ENCODE measurements around the gene WDR91. TPM values are rescaled to one million over a fixed set of nuclear protein-coding genes. Genes with fewer than 3 reads are reported as not detected.

Gene WDR91
- total RNA-seq (10 to 100 TPM; 38.9 to 39.0 TPM), polyA plus RNA-seq (1 to 10 TPM; 3.3 to 7.2 (median 5.9) TPM), total RNA-seq (46.0 to 104 (median 72.0) reads per million in 6 experiments)

DNA sequence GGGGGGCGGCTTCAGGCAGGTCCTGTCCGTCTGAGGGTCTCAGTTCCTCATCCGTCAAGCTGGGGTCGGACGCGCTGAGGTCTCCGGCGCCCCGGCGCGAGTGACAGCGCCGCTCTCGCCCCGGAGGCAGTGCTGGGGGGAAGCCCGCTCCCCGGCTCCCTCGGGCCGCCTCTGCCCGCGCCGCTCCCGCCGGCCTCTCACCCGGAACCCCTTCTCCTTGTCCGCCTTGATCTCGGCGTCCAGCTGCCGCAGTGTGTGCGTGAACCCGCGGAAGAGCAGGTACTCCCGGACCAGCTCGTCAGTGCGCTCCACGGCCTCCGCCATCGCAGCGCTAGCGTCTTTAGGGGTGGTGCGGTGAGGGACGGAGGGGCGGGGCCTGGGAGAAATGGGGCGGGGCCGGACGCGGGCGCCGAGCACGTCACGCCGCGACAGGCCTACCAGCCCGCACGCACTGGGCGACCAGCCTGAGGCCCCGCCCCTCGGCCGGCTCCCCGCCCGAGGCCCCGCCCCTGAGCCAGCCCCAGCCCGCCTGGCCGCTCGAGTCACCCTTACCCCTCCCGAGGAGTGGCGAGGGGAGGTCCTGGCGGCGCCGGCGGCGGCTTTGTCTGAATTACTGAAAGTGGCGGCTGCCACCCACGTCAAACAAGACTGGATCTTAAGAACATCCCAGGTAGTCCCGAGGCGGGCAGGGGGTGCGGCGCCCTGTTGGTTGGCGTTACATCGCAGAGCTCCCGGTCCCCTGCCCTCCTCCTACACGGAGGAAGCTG lies at the start of gene WDR91:
TSS of gene WDR91 (minus strand) at position 348 of the 767 bp plus-strand sequence. CDS start at position 324, 24 bp downstream.
- no peaks in the 10 kb centered on the region for H3K9me3 Mint-ChIP-seq
- peak; percentile 87 to 92 for ATAC-seq
- peak within 1 kb of the TSS; percentile 93 to 100 (median 98) for H3K27ac Mint-ChIP-seq
- H3K4me3 Mint-ChIP-seq: peak within 1 kb of the TSS; percentile 92 to 99 (median 96)
- H3K27me3 Mint-ChIP-seq: no peaks in the 10 kb centered on the region
- peaks cover 15 to 47% (median 38%) of the 10 kb centered on the region in 4 donors for H3K4me1 Mint-ChIP-seq
- DNase-seq: peak; percentile 85 to 100 (median 94)
- H3K36me3 Mint-ChIP-seq: peaks cover 0 to 8% (median under 1%) of the 10 kb centered on the region in 3 donors
- POLR2A ChIA-PET: interaction anchor here (1.1 to 3.3 kb wide), 9 partner anchors 17 to 565 kb away, joined by 3 to 16 read pairs (median 4); partner anchors contain the start of genes AGBL3, BPGM, CYREN and TMEM140

DNA sequence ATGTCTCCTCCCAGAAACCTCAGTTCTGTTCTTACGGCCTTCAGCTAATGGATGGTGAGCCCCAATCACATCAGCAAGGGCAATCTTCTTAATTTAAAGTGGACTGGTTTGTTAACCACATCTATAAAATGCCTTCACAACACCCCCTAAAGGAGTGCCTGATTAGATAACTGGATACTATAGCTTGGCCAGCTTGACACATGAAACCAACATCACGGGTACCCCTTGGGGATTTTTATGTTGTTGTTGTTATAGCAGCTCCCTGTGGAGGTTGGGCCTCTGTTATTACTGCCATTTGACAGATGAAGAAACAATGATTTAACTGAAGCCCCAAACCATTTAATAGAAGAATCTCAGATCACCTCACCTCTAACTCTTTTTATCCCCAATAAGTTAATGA lies 49.1 kb upstream of the WDR91 start:
- Mint-ChIP-seq H3K4me3 (no peak overlapping the region), H3K27ac (no peak overlapping the region), H3K36me3 (peaks cover 0 to 15% (median 7%) of the 10 kb centered on the region in 3 donors), H3K9me3 (peaks cover 6 to 22% (median 11%) of the 10 kb centered on the region in 9 donors), H3K27me3 (peaks cover 0 to 5% (median 0%) of the 10 kb centered on the region in 5 donors), H3K4me1 (no peaks in the 10 kb centered on the region)
- no peak for DNase-seq
- POLR2A ChIA-PET: no interaction called here
- no peak for ATAC-seq

DNA sequence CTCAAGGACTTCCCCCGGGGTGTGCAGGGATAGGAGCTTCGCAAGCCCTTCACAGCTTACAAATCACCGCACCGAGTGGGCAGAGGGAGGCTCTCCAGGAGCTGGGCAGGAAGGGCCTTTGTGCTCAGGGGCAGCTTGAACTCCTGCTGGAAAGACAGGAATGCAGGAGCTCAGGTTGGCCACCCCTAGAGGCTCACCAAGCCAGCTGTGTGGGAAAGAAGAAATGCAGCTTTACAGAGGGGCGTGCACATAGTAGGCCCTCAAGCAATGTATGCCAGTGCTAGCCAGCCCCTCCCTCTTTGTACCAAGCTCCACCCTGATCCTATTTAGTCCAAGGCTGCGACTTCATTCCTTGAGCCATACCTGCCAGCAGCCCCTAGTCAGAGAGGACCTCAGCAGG lies 48.4 kb upstream of the WDR91 start:
- Mint-ChIP-seq H3K4me1 (peaks cover 0 to 4% (median 0%) of the 10 kb centered on the region in 4 donors), H3K4me3 (no peak overlapping the region), H3K27me3 (peaks cover 0 to 5% (median 0%) of the 10 kb centered on the region in 5 donors), H3K9me3 (peaks cover 3 to 16% (median 5%) of the 10 kb centered on the region in 9 donors), H3K36me3 (peaks cover 0 to 10% (median 6%) of the 10 kb centered on the region in 3 donors), H3K27ac (no peak overlapping the region)
- ATAC-seq (no peak), DNase-seq (no peak)
- POLR2A ChIA-PET: no interaction called here

DNA sequence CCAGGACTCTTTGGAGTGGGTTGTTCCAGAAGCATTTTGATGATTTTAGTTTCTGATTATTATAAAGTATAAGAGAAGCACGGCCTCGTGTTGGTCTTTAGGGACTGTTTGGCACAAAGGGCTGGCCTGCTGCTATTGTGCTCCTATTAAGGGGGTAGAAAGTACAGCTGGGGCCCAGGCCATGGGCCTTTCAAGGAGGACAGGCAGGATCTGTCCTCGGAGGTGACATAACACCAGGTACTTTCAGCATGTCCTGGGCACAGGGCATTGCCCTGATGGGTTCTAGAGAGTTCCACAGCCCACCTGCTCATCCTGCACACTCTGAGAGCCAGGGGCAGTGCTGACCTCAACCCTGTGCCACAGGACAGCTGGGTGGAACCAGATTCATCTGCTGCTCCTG lies 47.3 kb upstream of the WDR91 start:
- no peak overlapping the region for H3K4me3 Mint-ChIP-seq
- ATAC-seq: no peak
- no peak for DNase-seq
- H3K27me3 Mint-ChIP-seq: peaks cover 0 to 5% (median 0%) of the 10 kb centered on the region in 5 donors
- peaks cover 0 to 10% (median 3%) of the 10 kb centered on the region in 9 donors for H3K9me3 Mint-ChIP-seq
- peaks cover 0 to 6% (median 3%) of the 10 kb centered on the region in 3 donors for H3K36me3 Mint-ChIP-seq
- H3K4me1 Mint-ChIP-seq: peaks cover 0 to 11% (median 0%) of the 10 kb centered on the region in 4 donors
- H3K27ac Mint-ChIP-seq: no peak overlapping the region
- POLR2A ChIA-PET: no interaction called here

DNA sequence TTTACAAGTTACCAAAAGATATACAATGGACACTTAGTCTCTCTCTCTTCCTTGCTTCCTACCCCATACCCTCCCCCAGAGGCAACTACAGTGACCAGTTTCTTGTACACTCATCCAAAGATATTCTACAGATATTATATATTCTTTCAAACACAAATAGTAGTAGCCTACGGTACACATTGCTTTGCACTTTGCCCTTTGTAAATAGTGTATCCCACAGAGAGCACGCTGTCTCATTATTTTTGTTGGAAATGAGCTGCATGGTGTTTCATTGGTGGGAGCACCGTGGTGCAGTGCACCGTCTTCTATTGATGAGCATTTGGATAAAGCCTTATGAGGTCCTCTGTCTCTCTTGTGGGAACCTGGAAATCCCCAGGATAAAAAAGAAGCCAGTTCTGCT lies 46.5 kb upstream of the WDR91 start:
- Mint-ChIP-seq H3K27ac (no peak overlapping the region), H3K4me3 (no peak overlapping the region), H3K4me1 (peaks cover 0 to 11% (median 0%) of the 10 kb centered on the region in 4 donors), H3K36me3 (peaks cover 0 to 4% (median 2%) of the 10 kb centered on the region in 3 donors), H3K27me3 (peaks cover 0 to 4% (median 0%) of the 10 kb centered on the region in 5 donors), H3K9me3 (peaks cover 0 to 8% (median 2%) of the 10 kb centered on the region in 9 donors)
- ATAC-seq (no peak), DNase-seq (no peak)
- POLR2A ChIA-PET: no interaction called here

DNA sequence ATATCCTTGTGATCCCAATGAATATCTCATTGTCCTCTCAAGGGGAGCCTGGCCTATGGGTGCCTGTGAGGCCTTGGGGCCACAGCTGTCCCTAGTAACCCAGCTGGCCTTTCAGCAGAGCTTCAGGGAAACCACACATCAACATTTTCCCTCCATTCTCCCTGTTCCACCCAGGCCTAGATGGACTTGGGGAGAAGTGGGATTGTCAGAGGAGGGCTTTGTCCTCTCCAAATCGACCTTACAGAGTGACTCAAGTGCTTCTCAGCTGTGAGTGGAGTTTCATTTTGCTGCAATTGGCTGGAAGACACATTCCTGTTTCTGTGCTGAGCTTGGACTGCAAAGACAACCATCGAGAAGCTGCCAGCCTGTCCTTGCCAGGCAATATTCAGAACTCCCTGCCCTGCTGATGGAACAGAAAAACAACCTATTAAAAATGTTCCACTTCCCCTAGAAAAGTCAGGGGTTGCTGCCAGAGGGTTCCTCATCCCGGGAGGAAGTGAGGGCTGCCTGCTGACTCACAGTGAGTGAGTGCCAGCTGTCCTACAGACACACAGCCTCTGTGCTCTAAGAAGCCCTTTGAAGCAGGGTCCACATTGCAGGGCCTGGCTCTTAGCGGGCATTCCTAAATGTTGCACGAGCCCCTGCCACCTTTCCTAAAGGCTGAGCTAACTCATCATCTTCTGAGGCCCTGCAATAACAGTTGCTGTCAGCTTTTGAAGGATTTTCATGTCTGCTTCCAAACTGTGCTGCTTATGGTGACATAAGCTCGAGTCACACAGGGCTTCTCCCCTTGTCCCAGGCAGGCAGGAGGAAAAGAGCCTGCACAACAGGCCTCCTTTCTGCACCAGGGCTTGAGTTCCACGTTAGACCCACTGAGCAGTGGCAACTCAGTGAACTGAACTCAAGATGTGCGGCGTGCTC lies 42.8 kb upstream of the WDR91 start:
- Mint-ChIP-seq H3K27me3 (peaks cover 0 to 3% (median 0%) of the 10 kb centered on the region in 5 donors), H3K27ac (peak overlapping the region in 1 of 10 donors; percentile 27), H3K36me3 (no peaks in the 10 kb centered on the region), H3K4me1 (peaks cover 0 to 13% (median 1%) of the 10 kb centered on the region in 4 donors), H3K9me3 (no peaks in the 10 kb centered on the region), H3K4me3 (no peak overlapping the region)
- DNase-seq (peak in 1 of 10 donors; percentile 9), ATAC-seq (no peak)
- POLR2A ChIA-PET: interaction anchor here (0.7 kb wide), 1 partner anchor 18 kb away, joined by 3 read pairs; no protein-coding TSS in a partner anchor

DNA sequence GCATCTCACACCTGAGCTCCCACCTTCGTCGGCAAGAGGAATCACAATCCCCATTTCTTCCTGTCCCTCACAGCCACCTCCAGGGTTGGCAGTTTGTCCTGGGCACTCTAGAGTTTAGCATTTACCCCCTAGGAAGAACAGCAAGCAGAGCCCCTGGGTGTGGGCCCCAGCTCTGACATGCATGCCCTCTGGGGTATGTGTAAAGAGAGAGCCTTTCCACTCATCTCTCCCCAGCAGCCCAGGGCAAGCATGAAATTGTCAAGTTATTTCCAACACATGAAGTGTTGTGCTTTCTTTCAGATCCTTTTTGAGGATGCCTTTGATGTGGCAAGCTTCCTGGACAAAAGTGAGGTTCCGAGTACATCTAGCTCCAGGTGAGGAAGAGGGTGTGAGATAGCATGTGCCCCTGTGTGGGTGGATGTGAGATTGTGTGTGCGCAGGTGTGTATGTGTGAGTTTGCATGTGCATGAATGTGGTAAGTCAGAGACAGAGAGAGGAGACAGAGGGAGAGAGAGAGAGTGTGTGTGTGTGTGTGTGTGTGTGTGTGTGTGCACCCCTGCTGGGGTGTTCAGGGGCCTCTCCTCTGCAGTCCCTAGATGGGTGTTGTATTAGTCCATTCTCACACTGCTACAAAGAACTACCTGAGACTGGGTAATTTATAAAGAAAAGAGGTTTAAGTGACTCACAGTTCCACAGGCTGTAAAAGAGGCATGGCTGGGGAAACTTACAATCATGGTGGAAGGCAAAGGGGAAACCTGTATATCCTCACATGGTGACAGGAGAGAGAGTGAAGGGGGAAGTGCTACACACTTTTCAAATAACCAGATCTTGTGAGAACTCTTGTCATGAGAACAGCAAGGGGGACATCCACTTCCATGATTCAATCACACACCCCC lies 40.4 kb upstream of the WDR91 start:
- H3K36me3 Mint-ChIP-seq: no peaks in the 10 kb centered on the region
- ATAC-seq: no peak
- H3K9me3 Mint-ChIP-seq: no peaks in the 10 kb centered on the region
- peaks cover 0 to 13% (median 1%) of the 10 kb centered on the region in 4 donors for H3K4me1 Mint-ChIP-seq
- DNase-seq: no peak
- H3K27me3 Mint-ChIP-seq: peaks cover 0 to 2% (median 0%) of the 10 kb centered on the region in 5 donors
- H3K27ac Mint-ChIP-seq: no peak overlapping the region
- H3K4me3 Mint-ChIP-seq: no peak overlapping the region
- POLR2A ChIA-PET: interaction anchor here (0.6 kb wide), 1 partner anchor 352 kb away, joined by 3 read pairs; no protein-coding TSS in a partner anchor

DNA sequence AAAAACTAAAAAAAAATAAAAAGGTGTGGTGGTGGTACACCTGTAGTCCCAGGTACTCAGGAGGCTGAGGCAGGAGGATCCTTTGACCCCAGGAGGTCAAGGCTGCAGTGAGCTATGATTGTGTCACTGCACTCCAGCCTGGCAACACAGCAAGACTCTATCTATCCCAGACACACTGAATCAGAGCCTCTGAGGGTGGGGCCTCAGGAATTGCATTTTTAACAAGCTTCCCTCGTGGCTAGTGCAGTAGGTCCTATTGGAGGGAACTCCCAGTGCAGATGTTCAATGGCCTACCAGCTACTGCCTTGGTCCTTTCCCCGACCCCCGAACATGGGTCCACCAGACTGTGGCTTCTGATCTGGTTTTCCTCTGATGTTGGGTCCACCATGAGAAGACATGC lies 37.2 kb upstream of the WDR91 start:
- DNase-seq: no peak
- Mint-ChIP-seq H3K4me3 (no peak overlapping the region), H3K9me3 (no peaks in the 10 kb centered on the region), H3K27me3 (peaks cover 3 to 9% (median 3%) of the 10 kb centered on the region in 5 donors), H3K36me3 (no peaks in the 10 kb centered on the region), H3K4me1 (peaks cover 0 to 2% (median 1%) of the 10 kb centered on the region in 4 donors), H3K27ac (peak overlapping the region in 1 of 10 donors; percentile 18)
- no peak for ATAC-seq
- POLR2A ChIA-PET: no interaction called here

DNA sequence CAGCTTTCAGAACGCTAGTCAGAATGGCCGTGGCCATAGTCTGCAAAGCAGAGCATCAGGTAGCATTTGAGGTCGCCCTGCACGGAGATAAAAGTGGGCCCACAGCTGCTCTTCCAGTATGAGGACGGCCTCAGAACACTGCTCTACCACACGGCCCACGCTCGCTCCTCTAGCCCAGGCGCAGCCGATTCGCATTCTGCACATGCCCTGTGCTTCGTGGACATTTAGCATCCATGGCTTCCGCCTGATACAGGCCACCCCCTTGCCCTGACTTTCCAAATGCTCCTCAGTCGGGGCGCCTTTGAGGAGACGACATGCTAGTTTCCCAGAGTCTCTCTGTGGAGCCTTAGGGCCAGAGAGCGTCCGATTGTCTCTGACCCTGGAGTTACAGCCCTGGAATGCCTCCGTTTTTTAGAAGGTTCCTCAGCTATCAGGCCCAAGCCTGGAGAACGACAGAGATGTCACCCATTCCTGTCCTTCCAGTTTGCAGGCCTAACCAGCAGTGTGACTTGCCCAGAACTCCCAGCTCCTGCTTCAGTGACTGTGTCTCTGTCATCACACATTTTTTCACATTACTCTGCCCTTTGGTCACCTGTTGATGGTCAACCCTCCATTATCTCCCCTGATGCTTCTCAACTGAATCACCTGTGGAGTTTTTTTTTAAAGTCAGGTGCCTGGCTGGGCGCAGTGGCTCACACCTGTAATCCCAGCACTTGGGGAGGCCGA lies 36.6 kb upstream of the WDR91 start:
- H3K9me3 Mint-ChIP-seq: no peaks in the 10 kb centered on the region
- DNase-seq: no peak
- POLR2A ChIA-PET: no interaction called here
- peaks cover 0 to 2% (median 1%) of the 10 kb centered on the region in 4 donors for H3K4me1 Mint-ChIP-seq
- H3K4me3 Mint-ChIP-seq: no peak overlapping the region
- H3K36me3 Mint-ChIP-seq: no peaks in the 10 kb centered on the region
- no peak overlapping the region for H3K27ac Mint-ChIP-seq
- H3K27me3 Mint-ChIP-seq: peaks cover 3 to 9% (median 3%) of the 10 kb centered on the region in 5 donors
- ATAC-seq: no peak

DNA sequence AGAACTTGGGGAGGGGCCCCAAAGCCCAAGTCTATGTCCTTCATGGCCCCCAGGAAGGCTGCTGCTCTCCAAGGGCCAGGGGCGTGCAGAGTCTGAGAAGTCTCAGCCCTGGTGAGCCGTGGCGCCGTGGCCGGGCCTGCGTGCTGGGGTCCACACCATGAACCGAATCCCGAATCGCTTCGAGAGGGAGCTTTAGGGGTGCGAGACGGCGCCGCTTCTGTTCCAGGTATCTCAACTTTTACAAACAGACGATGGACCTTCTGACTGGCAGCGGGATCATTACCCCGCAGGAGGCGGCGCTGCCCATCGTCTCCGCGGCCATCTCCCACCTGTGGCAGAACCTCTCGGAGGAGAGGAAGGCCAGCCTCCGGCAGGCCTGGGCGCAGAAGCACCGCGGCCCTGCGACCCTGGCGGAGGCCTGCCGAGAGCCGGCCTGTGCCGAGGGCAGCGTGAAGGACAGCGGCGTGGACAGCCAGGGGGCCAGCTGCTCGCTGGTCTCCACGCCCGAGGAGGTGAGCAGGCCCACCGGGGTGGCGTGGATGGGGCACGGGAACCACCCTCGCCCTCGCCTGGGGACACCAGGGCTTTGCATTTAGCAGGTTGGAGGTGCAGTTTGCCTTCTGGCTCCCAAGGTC lies 35.0 kb upstream of the WDR91 start:
- Mint-ChIP-seq H3K4me3 (no peak overlapping the region), H3K36me3 (no peaks in the 10 kb centered on the region), H3K27ac (no peak overlapping the region), H3K4me1 (peaks cover 0 to 2% (median 0%) of the 10 kb centered on the region in 4 donors), H3K27me3 (peaks cover 3 to 19% (median 6%) of the 10 kb centered on the region in 5 donors), H3K9me3 (no peaks in the 10 kb centered on the region)
- DNase-seq (no peak), ATAC-seq (no peak)
- POLR2A ChIA-PET: no interaction called here
